KG1 (cell line): ENCODE measurements around the gene PRRG2.

ENCODE experiments used
- DNase-seq: peaks from one replicate; lab custom pipeline; 2025; lab: John Stamatoyannopoulos, UW

PRRG2 gene

DNA sequence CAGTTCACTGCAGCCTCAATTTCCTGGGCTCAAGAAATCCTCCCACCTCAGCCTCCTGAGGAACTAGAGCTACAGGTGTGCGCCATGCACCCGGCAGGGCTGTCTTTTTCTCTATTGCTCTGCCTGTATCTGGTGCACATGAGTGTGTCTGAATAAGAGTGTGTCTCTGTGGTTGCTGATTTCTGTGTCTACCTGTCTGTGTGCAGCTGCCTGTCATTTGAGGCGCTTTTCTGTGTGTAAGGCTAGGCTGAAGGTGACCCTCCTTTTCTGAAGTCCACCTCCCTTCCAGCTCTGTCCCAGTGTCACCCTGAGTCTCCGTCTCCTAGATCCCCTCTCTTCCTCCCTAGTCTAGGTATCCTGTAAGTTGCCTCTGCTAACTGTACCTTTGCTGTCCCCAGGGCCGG is 8.4 kb downstream of the PRRG2 start:
- no peak for DNase-seq

DNA sequence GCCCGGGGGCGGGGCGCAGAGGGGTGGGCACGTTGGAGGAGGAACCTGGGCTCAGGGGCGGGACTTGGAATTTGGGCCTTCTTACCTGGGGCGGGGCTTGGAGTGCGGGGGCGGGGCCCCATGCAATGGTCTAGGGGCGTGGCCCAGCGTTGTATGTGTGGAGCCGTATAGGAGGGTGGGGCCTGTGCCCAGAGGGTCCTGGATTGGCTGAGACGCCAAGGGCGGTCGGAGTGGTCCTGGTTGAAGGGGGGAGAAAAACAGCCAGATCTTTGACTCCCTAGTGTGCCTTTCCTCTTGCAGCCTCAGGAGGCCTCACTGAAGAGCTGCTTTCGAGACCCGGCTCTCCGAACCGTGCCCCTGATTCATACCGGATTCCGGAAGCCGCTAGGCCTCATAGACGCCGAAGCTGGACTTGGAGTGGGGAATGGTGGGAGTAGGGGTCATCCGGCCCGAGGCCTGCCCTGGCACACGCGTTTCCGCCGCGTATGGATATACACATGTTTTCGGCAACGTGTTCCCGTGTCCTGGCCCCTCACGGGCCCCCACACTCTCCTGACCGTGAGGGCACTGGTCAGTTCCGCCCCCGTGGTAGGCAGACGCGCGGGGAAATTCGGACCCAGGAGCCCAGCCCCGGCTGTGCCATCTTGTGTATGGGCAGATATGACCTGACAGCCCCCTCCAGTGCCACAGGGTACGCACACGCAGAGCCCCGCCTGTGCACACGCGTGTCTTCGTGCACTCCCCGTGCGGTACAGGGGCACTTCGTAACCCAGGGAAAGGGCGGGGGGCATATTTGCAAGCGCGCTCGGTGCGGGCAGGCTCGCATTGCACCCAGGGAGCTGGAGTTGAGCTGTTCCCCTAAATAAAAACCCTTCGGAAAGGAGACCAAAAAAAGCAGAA is 9.2 kb downstream of the PRRG2 start:
- peak; percentile 98 for DNase-seq

DNA sequence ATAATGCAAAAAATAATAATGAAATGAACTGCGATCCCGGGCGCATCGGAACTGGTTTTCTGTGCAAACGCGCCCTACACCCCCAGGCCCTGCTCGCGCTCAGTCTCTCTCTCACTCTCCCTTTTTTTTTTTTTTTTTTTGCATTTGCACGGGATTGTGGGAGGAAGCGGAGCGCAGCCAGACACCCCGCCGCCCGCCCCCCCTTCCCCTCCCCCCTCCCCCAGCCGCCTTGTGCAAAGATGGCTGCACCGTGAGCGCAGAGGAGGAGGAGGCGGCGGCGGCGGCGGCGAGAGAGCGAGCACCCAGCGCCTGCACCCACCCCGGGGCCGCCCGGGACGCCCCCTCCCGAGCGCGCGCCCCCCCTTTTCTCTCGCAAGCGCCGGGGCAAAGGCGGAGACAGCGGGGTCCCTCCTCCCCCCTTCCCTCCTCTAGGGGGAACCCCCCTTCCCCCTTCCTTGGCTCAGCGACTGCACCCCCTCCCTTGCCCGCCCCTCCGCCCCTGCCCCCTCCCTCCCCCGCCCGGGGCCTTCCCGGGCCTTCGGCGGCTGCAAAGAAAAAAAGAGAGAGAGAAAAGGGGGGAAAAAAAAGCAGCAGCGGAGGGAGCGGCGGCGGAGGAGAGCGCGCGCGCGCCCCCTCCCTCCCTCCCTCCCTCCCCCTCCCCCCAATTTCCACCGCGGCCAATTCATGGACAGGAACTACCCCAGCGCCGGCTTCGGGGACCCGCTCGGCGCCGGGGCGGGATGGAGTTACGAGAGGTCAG is 10.0 kb downstream of the PRRG2 start, which contains the start of gene PRR12:
Gene PRR12 (plus strand): TSS at position 212 of the 760 bp plus-strand sequence. CDS start 473 bp downstream, at position 685.
- peak; percentile 57 for DNase-seq

DNA sequence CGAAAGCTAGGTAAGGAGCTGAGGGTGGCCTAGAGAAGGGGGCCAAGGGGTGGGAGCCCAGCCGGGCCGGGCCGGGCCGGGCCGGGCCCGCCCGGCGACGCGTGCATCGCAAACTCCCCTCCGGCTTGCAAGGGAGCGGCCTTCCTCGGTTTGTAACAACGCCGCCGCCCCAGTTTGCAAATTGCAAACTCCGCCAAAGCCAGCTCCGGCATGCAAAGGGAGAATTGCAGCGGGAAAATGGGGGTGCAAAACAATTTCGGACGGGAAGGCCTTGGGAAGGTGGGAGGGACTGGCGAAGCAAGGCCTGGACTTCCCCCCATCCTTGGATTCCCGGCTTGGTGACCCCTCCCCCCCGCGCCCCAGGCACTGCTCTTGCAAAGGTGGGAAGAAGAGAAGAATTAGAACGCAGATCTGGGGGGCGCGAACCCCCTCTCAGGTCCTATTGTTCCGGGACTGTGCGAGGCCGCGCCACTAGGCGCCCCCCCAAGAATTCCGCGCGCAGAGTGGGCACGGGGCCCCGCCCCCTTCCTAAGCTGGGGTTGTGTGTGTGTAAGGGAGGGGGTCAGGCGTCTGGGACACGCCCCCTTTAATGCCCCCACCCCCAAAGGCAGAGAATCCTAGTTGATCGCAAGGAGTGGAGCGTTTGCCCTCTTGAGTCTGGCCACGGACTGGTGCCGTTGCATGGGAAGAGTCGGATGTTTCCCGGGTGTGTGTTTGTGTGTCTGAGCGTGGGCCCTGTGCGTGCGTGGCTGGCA is 10.8 kb downstream of the PRRG2 start:
- DNase-seq, result peak; percentile 55

DNA sequence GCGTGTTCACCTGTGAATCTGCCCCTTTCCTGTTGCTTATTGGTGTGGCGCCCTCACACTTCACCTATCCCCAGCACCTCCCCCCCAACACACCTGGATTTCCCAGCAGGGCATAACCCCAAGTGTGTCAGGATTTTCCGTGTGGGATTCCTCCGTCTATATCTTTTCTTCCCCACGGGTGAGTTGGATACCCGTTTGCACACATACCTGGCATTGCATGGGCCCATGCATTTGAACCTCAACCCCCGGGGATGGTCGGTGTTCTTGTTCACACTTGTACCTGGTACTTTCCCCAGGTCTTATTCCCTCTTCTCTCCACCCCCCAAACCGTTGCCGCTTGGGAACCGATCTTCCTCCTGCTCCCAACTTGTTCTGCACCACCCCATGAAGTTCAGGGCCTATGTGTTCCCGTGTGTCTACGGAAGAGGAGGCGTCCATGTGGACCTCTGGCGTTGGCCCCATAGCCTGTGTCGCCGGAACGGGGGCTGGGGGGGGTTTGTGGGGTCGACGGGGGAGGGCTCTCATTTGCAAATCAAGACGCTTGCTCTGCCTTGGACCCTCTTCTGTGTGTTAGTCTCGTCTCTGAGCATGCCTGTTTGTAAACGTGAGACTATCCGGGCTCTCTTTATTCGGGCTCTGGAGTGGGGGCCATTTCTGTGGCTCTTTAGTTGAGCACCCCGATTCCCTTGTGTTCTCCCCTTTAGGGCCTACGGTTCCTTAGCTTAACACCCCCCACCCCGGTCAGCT is 11.5 kb downstream of the PRRG2 start:
- DNase-seq, result peak; percentile 36

DNA sequence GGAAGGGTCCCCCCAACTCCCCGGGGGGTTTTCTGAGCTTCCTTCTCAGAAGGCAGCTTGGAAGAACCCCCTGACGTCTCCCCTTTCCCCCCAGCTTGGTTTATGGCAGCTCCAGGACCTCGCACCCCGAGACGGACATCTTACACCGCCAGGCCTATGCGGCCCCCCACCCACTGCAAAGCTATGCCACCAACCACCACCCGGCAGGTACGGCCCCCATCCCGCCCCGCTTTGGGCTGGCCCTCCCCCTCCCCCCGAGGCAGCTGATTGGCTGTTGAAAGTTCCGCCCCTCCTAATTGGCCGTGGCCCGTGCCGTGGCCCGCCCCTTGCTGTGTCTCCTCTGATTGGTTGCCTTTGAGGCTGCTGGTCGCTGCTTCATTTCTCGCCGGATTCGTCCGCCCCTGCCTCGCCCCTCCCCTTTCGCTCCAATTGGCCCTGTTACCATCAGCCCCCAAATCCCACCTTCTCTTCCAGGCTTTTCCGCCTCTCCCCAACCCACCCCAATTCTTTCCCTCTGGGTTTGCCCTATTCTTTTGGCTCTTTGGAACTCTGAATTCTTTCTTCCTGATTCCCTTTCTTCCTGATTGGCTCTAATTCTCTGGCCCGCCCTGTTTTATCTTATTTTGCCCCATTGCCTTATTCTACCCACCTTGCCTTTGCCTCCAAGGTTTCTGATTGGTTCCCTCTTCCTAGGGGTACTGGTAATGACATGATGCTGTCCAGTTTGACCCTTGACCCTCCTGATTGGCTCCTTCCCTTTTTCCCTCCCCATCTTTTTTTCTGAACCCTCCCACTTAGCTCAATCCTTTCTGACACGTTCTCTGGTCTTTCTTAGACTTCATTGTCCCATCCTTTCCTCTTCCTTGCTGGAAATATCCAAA is 12.4 kb downstream of the PRRG2 start:
- DNase-seq, result peak; percentile 18

DNA sequence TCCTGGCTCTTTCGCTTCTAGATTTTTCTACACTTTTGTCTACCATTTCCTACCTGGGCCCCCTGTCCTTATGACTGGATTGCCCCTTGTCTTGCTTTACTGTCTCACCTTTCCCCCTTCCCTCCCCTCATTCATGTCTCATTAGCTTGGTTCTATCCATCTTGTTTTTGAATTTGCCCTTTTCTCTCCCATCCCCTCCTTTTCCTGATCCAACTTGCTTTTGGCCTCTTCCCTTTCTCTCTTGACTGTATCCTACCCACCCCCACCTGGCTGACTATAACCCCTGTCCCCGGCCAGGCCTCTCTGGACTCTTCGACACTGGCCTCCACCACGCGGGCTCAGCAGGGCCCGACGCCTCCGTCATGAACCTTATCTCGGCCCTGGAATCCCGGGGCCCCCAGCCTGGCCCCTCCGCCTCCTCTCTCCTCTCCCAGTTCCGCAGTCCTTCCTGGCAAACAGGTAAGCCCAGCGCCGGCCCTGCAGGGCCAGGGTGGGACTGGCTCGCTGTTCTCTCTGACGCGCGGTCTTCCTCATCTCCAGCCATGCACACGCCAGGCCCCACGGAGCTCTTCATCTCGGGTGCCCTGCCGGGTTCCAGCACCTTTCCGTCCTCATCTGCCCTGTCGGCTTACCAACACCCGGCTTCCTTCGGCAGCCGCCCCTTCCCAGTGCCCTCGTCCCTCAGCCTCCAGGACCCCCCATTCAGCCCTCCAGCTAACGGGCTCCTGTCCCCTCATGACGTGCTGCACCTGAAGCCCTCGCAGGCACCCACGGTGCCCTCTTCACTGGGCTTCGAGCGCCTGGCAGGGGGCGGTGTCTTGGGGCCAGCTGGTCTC is 13.3 kb downstream of the PRRG2 start:
- no peak for DNase-seq

DNA sequence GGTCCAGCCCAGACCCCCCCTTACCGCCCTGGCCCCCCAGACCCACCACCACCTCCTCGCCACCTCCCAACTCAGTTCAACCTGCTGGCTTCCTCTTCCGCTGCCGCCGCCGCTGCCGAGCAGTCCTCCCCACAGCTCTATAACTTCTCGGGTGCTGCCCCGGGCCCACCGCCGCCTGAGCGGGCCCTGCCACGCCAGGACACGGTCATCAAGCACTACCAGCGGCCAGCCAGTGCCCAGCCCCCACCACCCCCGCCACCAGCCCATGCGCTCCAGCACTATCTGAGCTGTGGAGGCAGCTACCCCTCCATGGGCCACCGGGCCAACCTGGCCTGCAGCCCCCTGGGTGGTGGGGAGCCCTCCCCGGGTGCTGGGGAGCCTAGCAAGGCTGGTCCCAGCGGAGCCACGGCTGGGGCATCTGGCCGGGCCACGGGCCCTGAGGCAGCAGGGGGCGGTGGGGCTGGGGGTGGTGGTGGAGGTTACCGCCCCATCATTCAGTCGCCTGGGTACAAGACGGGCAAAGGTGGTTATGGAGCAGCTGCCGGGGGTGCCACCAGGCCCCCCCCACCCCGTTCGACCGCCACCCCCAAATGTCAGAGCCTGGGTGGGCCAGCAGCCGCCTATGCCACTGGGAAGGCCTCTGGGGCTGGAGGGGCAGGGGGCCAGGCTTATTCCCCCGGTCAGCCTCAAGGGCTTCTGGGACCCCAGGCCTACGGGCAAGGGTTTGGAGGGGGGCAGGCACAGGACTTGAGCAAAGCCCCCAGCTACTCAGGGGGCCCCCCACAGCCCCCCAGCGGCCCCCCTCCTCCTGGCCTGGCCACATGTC is 14.1 kb downstream of the PRRG2 start:
- no peak for DNase-seq

DNA sequence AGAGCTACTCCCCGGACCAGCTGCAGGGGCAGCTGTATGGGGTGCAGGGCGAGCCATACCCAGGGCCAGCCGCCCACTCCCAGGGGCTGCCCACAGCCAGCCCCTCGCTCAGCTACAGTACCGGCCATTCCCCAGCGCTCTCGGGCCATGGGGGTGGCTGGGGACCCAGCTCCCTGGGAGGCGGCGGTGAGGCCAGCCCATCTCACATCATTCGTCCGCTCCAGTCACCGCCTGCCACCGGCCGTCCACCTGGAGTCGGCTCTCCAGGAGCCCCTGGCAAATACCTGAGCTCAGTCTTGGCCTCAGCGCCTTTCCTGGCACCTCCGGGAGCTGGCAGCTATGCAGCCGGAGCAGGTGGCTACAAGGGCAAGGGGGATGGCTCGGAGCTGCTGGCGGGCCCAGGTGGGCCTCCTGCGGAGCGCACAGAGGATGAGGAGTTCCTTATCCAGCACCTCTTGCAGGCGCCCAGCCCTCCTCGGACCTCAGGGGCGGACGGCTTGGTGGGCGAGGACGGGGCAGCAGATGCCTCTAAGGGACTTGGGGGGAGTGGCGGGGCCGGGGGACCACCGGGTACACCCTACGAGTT is 14.8 kb downstream of the PRRG2 start:
- DNase-seq, result no peak

DNA sequence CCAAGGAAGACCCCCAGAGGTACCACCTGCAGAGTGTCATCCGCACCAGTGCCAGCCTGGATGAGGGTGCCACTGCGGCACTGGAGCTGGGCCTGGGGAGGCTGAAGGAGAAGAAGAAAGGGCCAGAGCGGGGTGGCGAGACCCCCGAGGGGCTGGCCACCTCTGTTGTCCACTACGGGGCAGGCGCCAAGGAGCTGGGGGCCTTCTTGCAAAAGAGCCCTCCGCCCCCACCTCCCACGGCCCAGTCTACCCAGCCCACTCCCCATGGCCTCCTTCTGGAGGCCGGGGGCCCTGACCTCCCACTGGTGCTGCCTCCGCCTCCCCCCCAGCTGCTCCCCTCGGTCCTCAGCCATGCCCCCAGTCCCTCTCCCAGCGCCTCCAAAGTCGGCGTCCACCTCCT is 15.3 kb downstream of the PRRG2 start:
- DNase-seq, result no peak

DNA sequence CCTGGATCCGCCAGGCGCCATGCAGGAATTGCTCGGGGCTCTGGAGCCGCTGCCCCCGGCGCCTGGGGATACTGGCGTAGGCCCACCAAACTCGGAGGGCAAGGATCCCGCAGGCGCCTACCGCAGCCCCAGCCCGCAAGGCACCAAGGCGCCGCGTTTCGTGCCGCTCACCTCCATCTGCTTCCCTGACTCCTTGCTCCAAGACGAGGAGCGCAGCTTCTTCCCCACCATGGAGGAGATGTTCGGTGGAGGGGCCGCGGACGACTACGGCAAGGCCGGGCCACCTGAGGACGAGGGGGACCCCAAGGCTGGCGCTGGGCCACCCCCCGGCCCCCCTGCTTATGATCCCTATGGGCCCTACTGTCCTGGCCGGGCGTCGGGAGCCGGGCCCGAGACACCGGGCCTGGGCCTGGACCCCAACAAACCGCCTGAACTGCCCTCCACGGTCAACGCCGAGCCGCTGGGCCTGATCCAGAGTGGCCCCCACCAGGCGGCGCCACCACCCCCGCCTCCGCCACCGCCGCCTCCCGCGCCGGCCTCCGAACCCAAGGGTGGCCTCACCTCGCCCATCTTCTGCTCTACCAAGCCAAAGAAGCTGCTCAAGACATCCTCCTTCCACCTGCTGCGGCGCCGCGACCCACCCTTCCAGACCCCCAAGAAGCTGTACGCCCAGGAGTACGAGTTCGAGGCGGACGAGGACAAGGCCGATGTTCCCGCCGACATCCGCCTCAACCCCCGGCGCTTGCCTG is 16.0 kb downstream of the PRRG2 start:
- no peak for DNase-seq

DNA sequence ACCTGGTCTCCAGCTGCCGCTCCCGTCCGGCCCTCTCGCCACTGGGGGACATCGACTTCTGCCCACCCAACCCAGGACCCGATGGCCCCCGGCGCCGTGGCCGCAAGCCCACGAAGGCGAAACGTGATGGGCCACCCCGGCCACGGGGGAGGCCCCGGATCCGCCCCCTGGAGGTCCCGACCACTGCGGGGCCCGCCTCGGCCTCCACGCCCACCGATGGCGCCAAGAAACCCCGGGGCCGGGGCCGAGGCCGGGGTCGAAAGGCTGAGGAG is 16.5 kb downstream of the PRRG2 start:
- no peak for DNase-seq

DNA sequence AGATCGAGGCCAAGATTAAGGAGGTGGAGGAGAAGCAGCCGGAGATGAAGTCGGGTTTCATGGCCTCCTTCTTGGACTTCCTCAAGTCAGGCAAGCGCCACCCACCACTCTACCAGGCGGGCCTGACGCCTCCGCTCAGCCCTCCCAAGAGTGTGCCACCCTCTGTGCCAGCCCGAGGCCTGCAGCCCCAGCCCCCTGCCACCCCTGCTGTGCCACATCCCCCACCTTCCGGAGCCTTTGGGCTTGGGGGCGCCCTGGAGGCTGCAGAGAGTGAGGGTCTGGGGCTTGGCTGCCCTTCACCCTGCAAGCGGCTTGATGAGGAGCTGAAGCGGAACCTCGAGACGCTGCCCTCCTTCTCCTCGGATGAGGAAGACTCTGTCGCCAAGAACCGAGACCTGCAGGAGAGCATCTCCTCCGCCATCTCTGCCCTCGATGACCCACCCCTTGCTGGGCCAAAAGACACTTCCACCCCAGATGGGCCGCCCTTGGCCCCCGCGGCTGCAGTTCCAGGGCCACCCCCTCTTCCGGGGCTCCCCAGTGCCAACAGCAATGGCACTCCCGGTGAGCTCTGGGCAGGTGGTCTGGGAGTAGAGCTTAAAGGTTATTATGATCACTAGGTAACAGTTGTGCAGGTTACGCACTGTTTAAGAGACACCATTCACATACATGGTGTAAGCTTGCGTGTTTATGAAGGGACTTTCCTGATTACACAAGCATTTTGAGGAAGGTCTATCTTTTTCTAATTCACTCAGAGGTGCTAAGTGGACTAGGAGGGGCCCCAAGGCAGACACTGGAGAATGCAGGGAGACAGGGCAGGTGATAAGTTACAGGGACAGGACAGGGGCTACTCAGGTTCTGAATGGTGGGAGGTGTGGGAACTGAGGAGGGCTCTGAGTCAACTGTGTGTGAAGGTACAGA is 18.5 kb downstream of the PRRG2 start:
- no peak for DNase-seq

DNA sequence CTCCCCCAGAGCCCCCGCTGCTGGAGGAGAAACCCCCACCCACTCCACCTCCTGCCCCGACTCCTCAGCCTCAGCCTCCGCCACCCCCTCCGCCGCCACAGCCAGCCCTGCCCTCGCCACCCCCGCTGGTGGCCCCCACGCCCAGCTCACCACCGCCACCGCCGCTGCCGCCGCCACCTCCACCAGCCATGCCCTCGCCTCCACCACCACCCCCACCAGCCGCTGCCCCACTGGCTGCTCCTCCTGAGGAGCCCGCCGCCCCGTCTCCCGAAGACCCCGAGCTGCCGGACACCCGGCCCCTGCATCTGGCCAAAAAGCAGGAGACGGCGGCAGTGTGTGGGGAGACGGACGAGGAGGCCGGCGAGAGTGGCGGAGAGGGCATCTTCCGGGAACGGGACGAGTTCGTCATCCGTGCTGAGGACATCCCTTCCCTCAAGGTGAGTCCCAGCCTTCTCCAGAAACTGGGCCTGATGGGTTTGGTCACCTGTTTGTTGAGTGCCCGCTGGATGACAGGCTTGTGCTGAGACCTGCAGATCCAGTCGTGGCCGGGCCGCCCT is 20.4 kb downstream of the PRRG2 start:
- DNase-seq, result no peak

DNA sequence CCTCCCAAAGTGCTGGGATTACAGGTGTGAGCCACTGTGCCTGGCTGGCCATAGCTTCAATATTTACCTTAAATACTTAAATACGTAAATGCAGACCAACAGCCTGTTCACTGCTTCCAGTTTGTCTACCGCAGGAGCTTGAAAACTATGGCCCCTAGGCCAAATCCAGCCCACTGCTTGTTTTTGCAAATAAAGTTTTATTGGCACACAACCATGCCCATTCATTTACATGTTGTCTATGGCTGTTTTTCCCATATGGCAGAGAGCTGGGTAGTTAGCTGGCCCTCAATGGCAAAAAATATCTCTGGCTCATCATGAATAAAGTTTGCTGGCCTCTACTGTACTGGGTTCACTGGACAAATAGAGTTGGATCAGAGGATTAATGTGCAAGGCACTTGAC is 21.7 kb downstream of the PRRG2 start:
- DNase-seq, result no peak

DNA sequence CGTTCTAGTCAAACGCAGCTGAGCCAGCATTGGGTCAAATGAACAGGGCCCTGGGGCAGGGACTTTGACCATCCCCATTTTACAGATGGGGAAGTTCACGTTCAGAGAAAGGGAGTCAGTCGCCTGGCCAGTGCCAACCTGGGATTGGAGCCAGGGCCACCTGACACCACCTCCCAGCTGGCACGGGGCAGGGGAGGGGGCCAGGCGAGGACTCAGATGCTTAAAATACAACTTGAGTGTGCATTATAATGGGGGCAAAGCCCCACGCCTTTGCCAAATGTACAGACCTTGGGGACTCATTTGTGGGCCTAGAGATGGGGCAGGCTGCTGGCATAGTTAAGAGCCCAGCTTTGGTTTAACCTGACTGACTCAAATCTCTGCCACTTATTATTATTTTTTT is 24.5 kb downstream of the PRRG2 start:
- no peak for DNase-seq
